Caco-2 (cell line): ENCODE results near the gene FEV. TPM values are rescaled to one million over a fixed set of nuclear protein-coding genes. Genes with fewer than 3 reads are reported as not detected.

Experiments
- BruUV-seq: library from RNA; stranded (reverse); fragments of 400-500 nt; replicated peaks from 2 replicates; lab custom pipeline; 2021; lab: Mats Ljungman, UMichigan
- CTCF ChIA-PET: fragments of 300-600 bp; sonication (Branson Sonifier 250); formaldehyde crosslinking; loops from one replicate; lab custom pipeline; 2022; ENCODE audit warnings: antibody characterized with exemption; lab: Charles Lee
- POLR2A ChIA-PET: fragments of 300-600 bp; sonication (Branson Sonifier 250); formaldehyde crosslinking; loops from one replicate; lab custom pipeline; 2022; ENCODE audit warnings: antibody characterized with exemption; lab: Charles Lee
- DNase-seq, 2 experiments: peaks; one replicate each; pipeline versions ENCODE4 v3.0.0 to v3.0.0-alpha.2; 2020 to 2022
- H3K27me3 ChIP-seq: replicated peaks from 2 replicates; pipeline ENCODE4 v1.6.0; 2011; ENCODE audit warnings: low read length; ENCODE audit not compliant: control insufficient read depth, insufficient read depth
- H3K36me3 ChIP-seq: 2 replicates; pipeline ENCODE4 v1.5.1; 2011; ENCODE audit warnings: low read length; ENCODE audit not compliant: control insufficient read depth, insufficient read depth
- H3K4me1 ChIP-seq: fragments of 250-450 bp; sonication (Bioruptor Pico); 2 replicates; pipeline ENCODE4 v1.5.1; 2020; ENCODE audit warnings: mild to moderate bottlenecking
- H3K4me3 ChIP-seq: 2 replicates; pipeline ENCODE4 v1.5.1; 2011; ENCODE audit warnings: low read depth, mild to moderate bottlenecking, control low read depth, low read length
- H3K9me3 ChIP-seq: fragments of 250-450 bp; sonication (Bioruptor Pico); 2 replicates; pipeline ENCODE4 v1.5.1; 2020; ENCODE audit warnings: mild to moderate bottlenecking, moderate library complexity
- H3K27ac Mint-ChIP-seq: one replicate; pipeline ENCODE4 v1.8.0; 2022; ENCODE audit warnings: mixed read lengths; ENCODE audit not compliant: unreplicated experiment
- H3K27me3 Mint-ChIP-seq: one replicate; pipeline ENCODE4 v1.8.0; 2022; ENCODE audit warnings: mixed read lengths; ENCODE audit not compliant: insufficient read depth, unreplicated experiment
- H3K36me3 Mint-ChIP-seq: one replicate; pipeline ENCODE4 v1.8.0; 2022; ENCODE audit warnings: mild to moderate bottlenecking, mixed read lengths; ENCODE audit not compliant: insufficient read depth, unreplicated experiment
- H3K4me1 Mint-ChIP-seq: one replicate; pipeline ENCODE4 v1.8.0; 2022; ENCODE audit warnings: low read depth, mixed read lengths; ENCODE audit not compliant: unreplicated experiment
- H3K4me3 Mint-ChIP-seq: one replicate; pipeline ENCODE4 v1.8.0; 2022; ENCODE audit warnings: mild to moderate bottlenecking, moderate library complexity, mixed read lengths; ENCODE audit not compliant: unreplicated experiment
- H3K9me3 Mint-ChIP-seq: one replicate; pipeline ENCODE4 v1.8.0; 2022; ENCODE audit warnings: mixed read lengths; ENCODE audit not compliant: unreplicated experiment
- CTCF ChIP-seq, 2 experiments: fragments of 200-600 bp in 1 of 2; IDR thresholded peaks; 1 replicate in 1 of 2; 2 replicates in 1 of 2; pipeline versions ENCODE4 v1.5.1 to v1.8.0; 2011 to 2022; ENCODE audit warnings: antibody characterized with exemption in 1 of 2, control low read depth in 1 of 2, inconsistent platforms in 1 of 2, low read depth in 1 of 2, low read length in 1 of 2, mild to moderate bottlenecking in 1 of 2, moderate library complexity in 1 of 2; ENCODE audit not compliant: insufficient read depth in 1 of 2, severe bottlenecking in 1 of 2, unreplicated experiment in 1 of 2
- intact Hi-C: fragments of 100-400 bp; cut with micrococcal nuclease; formaldehyde crosslinking; loops from one replicate; pipeline ENCODE4 v1.10.0; 2022; ENCODE audit not compliant: unreplicated experiment
- total RNA-seq: library from RNA; stranded (reverse); gene quantifications from 2 replicates; pipeline ENCODE4 v1.2.3, GENCODE V29; 2022

FEV gene
- total RNA-seq, 1 experiment from 2014 or later: not detected

- no peak overlapping the region for H3K27ac Mint-ChIP-seq
- Histone ChIP-seq H3K9me3 (no peaks in the 10 kb centered on the region), H3K27me3 (peaks cover 5% of the 10 kb centered on the region), H3K4me3 (no peak overlapping the region), H3K4me1 (peaks cover 38% of the 10 kb centered on the region), H3K36me3 (no peaks in the 10 kb centered on the region)
- peaks cover 22% of the 10 kb centered on the region for H3K27me3 Mint-ChIP-seq
- H3K36me3 Mint-ChIP-seq: peaks cover 8% of the 10 kb centered on the region
- intact Hi-C loops: loop anchor here (2.0 to 10.0 kb wide), 3 partner anchors 19 to 247 kb away; partner anchors contain the start of gene TTLL4
- ChIA-PET POLR2A (interaction anchor here (0.6 kb wide), 1 partner anchor 9 kb away, joined by 6 read pairs; no protein-coding TSS in a partner anchor), CTCF (interaction anchor here (0.5 to 0.6 kb wide), 3 partner anchors 18 to 361 kb away, joined by 3 to 5 read pairs (median 3); no protein-coding TSS in a partner anchor)
- H3K4me1 Mint-ChIP-seq: peaks cover 16% of the 10 kb centered on the region
- peak overlapping the region; percentile 71 for H3K4me3 Mint-ChIP-seq
- DNase-seq: peak in 1 of 2 experiments; percentile 30
- no TSS peak for BruUV-seq
- no peaks in the 10 kb centered on the region for H3K9me3 Mint-ChIP-seq
- no peak for TF ChIP-seq CTCF (IDR thresholded peaks at IDR 0.05; ENCODE audit: insufficient read depth in 1 of 2, low read depth in 1 of 2, low read length in 1 of 2, severe bottlenecking in 1 of 2, unreplicated experiment in 1 of 2)
Measured at GRCh38 chr2:218961651-218962570, 23.1 kb downstream of the FEV start.

- BruUV-seq: no TSS peak
- no peaks in the 10 kb centered on the region for H3K36me3 ChIP-seq
- no peak for TF ChIP-seq CTCF (IDR thresholded peaks at IDR 0.05; ENCODE audit: insufficient read depth in 1 of 2, low read depth in 1 of 2, low read length in 1 of 2, severe bottlenecking in 1 of 2, unreplicated experiment in 1 of 2)
- Mint-ChIP-seq H3K27me3 (peaks cover 22% of the 10 kb centered on the region), H3K9me3 (no peaks in the 10 kb centered on the region), H3K27ac (no peak overlapping the region), H3K36me3 (peaks cover 8% of the 10 kb centered on the region), H3K4me3 (peak overlapping the region; percentile 71), H3K4me1 (peaks cover 16% of the 10 kb centered on the region)
- DNase-seq: no peak
- H3K9me3 ChIP-seq: no peaks in the 10 kb centered on the region
- peaks cover 38% of the 10 kb centered on the region for H3K4me1 ChIP-seq
- H3K4me3 ChIP-seq: no peak overlapping the region
- POLR2A ChIA-PET: no interaction called here
- CTCF ChIA-PET: interaction anchor here (0.6 kb wide), 2 partner anchors 57 to 362 kb away, joined by 3 read pairs; no protein-coding TSS in a partner anchor
- intact Hi-C loops: loop anchor here (5.0 to 10.0 kb wide), 2 partner anchors 64 to 246 kb away; partner anchors contain the start of gene TTLL4
- H3K27me3 ChIP-seq: peaks cover 5% of the 10 kb centered on the region
Measured at GRCh38 chr2:218961229-218961628, 23.8 kb downstream of the FEV start.
